ENCODE measurements around the gene ELAVL3. TPM values are rescaled to one million over a fixed set of nuclear protein-coding genes. Genes with fewer than 3 reads are reported as not detected.

ELAVL3 gene
- total and polyA plus RNA-seq, 2 donors (not counting 3 experiments of a cell fraction or from before 2014, with no cell fraction given) = not detected

DNA sequence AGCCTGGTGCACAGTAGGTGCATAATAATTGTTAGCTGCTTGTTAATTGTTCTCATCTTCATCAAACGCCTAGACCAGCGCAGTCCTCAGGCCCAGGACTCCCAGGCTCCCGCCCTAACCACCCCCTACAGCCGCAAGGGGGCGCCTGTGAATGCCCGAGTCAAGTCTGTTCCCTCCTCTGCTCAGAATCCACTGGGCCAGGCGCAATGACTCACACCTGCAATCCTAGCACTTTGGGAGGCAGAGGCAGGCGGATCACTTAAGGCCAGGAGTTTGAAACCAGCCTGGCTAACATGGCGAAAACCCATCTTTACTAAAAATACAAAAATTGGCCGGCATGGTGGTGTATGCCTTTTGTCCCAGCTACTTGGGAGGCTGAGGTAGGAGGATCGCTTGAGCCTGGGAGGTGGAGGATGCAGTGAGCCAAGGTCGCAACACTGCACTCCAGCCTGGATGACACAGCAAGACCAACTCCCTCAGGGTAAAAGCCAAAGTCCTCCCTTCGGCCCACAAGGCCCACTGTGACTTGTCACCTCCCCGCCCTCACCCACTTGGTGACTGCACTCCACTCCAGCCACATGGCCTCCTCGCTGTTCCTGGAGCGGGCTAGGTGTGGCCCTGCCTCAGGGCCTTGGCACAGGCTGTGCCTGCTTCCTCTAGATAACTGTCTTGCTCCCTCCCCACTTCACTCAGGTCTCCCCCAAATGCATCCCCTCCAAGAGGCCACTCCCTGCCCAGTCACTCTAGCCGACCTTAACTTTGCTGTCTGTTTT lies 15.7 kb upstream of the ELAVL3 start:
- Histone ChIP-seq H3K9me1 (replicated peaks; ENCODE audit: control insufficient read depth, extremely low read depth, insufficient read depth, low read length) (no peaks in the 10 kb centered on the region), H3K27ac (ENCODE audit: insufficient read depth, low read depth, low read length) (no peak overlapping the region), H3K4me1 (ENCODE audit: control insufficient read depth, extremely low read depth, insufficient read depth, low read length) (no peaks in the 10 kb centered on the region), H2AFZ (ENCODE audit: low read depth, low read length) (no peak overlapping the region), H3K36me3 (ENCODE audit: control insufficient read depth in 2 of 2, extremely low read depth in 1 of 2, insufficient read depth in 2 of 2, low read length in 2 of 2) (peaks cover 3 to 9% of the 10 kb centered on the region in 2 experiments), H3K4me2 (ENCODE audit: insufficient read depth, low read length) (no peak overlapping the region), H3K9ac (replicated peaks; ENCODE audit: extremely low read depth, insufficient read depth, low read length) (no peak overlapping the region), H3K9me3 (replicated peaks; ENCODE audit: control insufficient read depth, insufficient read depth, low read length) (no peaks in the 10 kb centered on the region), H4K20me1 (replicated peaks; ENCODE audit: control insufficient read depth, extremely low read depth, insufficient read depth, low read length) (no peaks in the 10 kb centered on the region), H3K4me3 (replicated peaks in 1 of 3; ENCODE audit: insufficient read depth in 1 of 3, low read depth in 1 of 3, low read length in 3 of 3) (no peak overlapping the region), H3K27me3 (ENCODE audit: control insufficient read depth in 2 of 2, insufficient read depth in 2 of 2, low read length in 2 of 2) (no peaks in the 10 kb centered on the region), H3K79me2 (ENCODE audit: control insufficient read depth, insufficient read depth, low read length) (no peaks in the 10 kb centered on the region)
- FAIRE-seq (peak; percentile 80), DNase-seq (ENCODE audit: low read depth, low spot score) (peak; percentile 48)
- POLR2A ChIA-PET = no interaction called here
- CTCF ChIA-PET = interaction anchor here (1.0 to 2.0 kb wide), 4 partner anchors 9 to 92 kb away, joined by 3 to 7 read pairs (median 4); partner anchors contain the start of gene ZNF653
- TF ChIP-seq MYC (IDR thresholded peaks at IDR 0.05; ENCODE audit: low read depth, low read length) = no peak
- TF ChIP-seq, protein P1, sequence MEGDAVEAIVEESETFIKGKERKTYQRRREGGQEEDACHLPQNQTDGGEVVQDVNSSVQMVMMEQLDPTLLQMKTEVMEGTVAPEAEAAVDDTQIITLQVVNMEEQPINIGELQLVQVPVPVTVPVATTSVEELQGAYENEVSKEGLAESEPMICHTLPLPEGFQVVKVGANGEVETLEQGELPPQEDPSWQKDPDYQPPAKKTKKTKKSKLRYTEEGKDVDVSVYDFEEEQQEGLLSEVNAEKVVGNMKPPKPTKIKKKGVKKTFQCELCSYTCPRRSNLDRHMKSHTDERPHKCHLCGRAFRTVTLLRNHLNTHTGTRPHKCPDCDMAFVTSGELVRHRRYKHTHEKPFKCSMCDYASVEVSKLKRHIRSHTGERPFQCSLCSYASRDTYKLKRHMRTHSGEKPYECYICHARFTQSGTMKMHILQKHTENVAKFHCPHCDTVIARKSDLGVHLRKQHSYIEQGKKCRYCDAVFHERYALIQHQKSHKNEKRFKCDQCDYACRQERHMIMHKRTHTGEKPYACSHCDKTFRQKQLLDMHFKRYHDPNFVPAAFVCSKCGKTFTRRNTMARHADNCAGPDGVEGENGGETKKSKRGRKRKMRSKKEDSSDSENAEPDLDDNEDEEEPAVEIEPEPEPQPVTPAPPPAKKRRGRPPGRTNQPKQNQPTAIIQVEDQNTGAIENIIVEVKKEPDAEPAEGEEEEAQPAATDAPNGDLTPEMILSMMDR (IDR thresholded peaks at IDR 0.05; ENCODE audit: extremely low read depth in 1 of 2, insufficient read depth in 1 of 2, low read depth in 1 of 2, low read length in 2 of 2) = peak; percentile 79 to 82
- BruUV-seq (replicated peaks) = no TSS peak
- dilution Hi-C loops (cut with MboI; ENCODE audit: extremely low pct_ligation_motif_present, low sequenced_read_pairs) (no loop called here), intact Hi-C loops (cut with micrococcal nuclease) (loop anchor here (1.0 to 5.0 kb wide), 2 partner anchors 41 to 91 kb away; partner anchors contain the start of gene CNN1)

DNA sequence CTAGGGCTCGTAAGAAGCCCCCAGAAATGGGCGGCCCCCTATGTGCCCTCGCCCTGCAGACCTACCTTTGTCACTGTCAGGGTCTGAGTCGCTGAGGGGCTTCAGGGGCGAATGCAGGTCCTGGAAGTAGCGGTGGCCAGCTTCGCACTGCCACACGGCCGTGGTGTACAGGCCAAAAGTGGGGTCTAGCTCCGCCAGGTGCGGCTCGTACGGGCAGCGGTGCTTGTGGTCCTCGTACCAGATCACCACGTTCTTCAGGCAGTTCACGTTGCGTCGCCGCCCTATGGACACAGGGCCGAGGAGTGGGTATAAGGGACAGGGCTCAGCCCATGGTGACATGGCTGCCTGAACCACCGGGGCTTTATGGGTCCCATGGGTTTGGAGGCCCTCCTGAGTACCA lies 15.0 kb upstream of the ELAVL3 start:
- TF ChIP-seq, protein P1 (IDR thresholded peaks at IDR 0.05; ENCODE audit: extremely low read depth in 1 of 2, insufficient read depth in 1 of 2, low read depth in 1 of 2, low read length in 2 of 2) = no peak
- TF ChIP-seq, protein P2, sequence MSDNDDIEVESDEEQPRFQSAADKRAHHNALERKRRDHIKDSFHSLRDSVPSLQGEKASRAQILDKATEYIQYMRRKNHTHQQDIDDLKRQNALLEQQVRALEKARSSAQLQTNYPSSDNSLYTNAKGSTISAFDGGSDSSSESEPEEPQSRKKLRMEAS (IDR thresholded peaks at IDR 0.05; ENCODE audit: insufficient read depth, insufficient read length) = no peak
- TF ChIP-seq EZH2 (IDR thresholded peaks at IDR 0.05; ENCODE audit: borderline replicate concordance, low read depth, low read length, severe bottlenecking) (no peak), POLR2A (IDR thresholded peaks at IDR 0.05; ENCODE audit: low read depth, low read length) (no peak), GATA2 (IDR thresholded peaks at IDR 0.05; ENCODE audit: insufficient read depth, insufficient read length, low read depth, low read length) (no peak), FOS (IDR thresholded peaks at IDR 0.05; ENCODE audit: borderline replicate concordance, insufficient read depth, low read length) (no peak), JUN (IDR thresholded peaks at IDR 0.05; ENCODE audit: borderline replicate concordance, insufficient read depth, insufficient read length, low read depth) (no peak), POLR2AphosphoS5 (IDR thresholded peaks at IDR 0.05; ENCODE audit: insufficient read depth, low read depth, low read length) (no peak), MYC (IDR thresholded peaks at IDR 0.05; ENCODE audit: low read depth, low read length) (no peak)
- intact Hi-C loops (cut with micrococcal nuclease) = loop anchor here (1.0 to 5.0 kb wide), 2 partner anchors 41 to 91 kb away; partner anchors contain the start of gene CNN1
- H3K4me1 ChIP-seq (ENCODE audit: control insufficient read depth, extremely low read depth, insufficient read depth, low read length) = no peaks in the 10 kb centered on the region
- H3K9me1 ChIP-seq (replicated peaks; ENCODE audit: control insufficient read depth, extremely low read depth, insufficient read depth, low read length) = no peaks in the 10 kb centered on the region
- peaks cover 3 to 9% of the 10 kb centered on the region in 2 experiments for H3K36me3 ChIP-seq (ENCODE audit: control insufficient read depth in 2 of 2, extremely low read depth in 1 of 2, insufficient read depth in 2 of 2, low read length in 2 of 2)
- dilution Hi-C loops (cut with MboI; ENCODE audit: extremely low pct_ligation_motif_present, low sequenced_read_pairs) = no loop called here
- no peak overlapping the region for H3K4me2 ChIP-seq (ENCODE audit: insufficient read depth, low read length)
- CTCF ChIA-PET = interaction anchor here (1.0 to 1.6 kb wide), 3 partner anchors 10 to 92 kb away, joined by 3 to 4 read pairs (median 3); partner anchors contain the start of gene ZNF653
- H3K9me3 ChIP-seq (replicated peaks; ENCODE audit: control insufficient read depth, insufficient read depth, low read length) = no peaks in the 10 kb centered on the region
- no peak overlapping the region for H3K27ac ChIP-seq (ENCODE audit: insufficient read depth, low read depth, low read length)
- BruUV-seq (replicated peaks) = no TSS peak
- H3K4me3 ChIP-seq (replicated peaks in 1 of 3; ENCODE audit: insufficient read depth in 1 of 3, low read depth in 1 of 3, low read length in 3 of 3) = no peak overlapping the region
- no peaks in the 10 kb centered on the region for H3K27me3 ChIP-seq (ENCODE audit: control insufficient read depth in 2 of 2, insufficient read depth in 2 of 2, low read length in 2 of 2)
- H3K79me2 ChIP-seq (ENCODE audit: control insufficient read depth, insufficient read depth, low read length) = no peaks in the 10 kb centered on the region
- H2AFZ ChIP-seq (ENCODE audit: low read depth, low read length) = no peak overlapping the region
- no peaks in the 10 kb centered on the region for H4K20me1 ChIP-seq (replicated peaks; ENCODE audit: control insufficient read depth, extremely low read depth, insufficient read depth, low read length)
- no peak overlapping the region for H3K9ac ChIP-seq (replicated peaks; ENCODE audit: extremely low read depth, insufficient read depth, low read length)
- DNase-seq (ENCODE audit: low read depth, low spot score) (no peak), FAIRE-seq (no peak)
- POLR2A ChIA-PET = no interaction called here

Measured in endothelial cell of umbilical vein (primary cell).